NB4 (cell line): ENCODE results near the gene FAAP20.

Experiments used
- DNase-seq: peaks from one replicate; pipeline ENCODE4 v3.0.0; 2010; ENCODE audit warnings: low read depth
- H3K4me3 ChIP-seq: one replicate; pipeline ENCODE4 v1.5.1; 2011; ENCODE audit warnings: mild to moderate bottlenecking, low read depth, low read length, moderate library complexity
- CTCF ChIP-seq: IDR thresholded peaks from one replicate; pipeline ENCODE4 v1.5.1; 2012; ENCODE audit warnings: low read depth, low read length
- MAX ChIP-seq: IDR thresholded peaks from 2 replicates; pipeline ENCODE4 v1.6.1; 2011; ENCODE audit warnings: low read depth, low read length
- MYC ChIP-seq: IDR thresholded peaks from 2 replicates; pipeline ENCODE4 v1.6.1; 2011; ENCODE audit warnings: low read depth, low read length
- POLR2A ChIP-seq: IDR thresholded peaks from 2 replicates; pipeline ENCODE4 v1.6.1; 2011; ENCODE audit warnings: mild to moderate bottlenecking; ENCODE audit not compliant: insufficient read length; ENCODE audit errors: extremely low read depth

The FAAP20 gene

GRCh38 chr1:2230781-2231531 lies 36.4 kb upstream of the FAAP20 start:
- TF ChIP-seq CTCF (no peak), POLR2A (no peak), MYC (no peak), MAX (peak; percentile 35; the same call in 1 of the 2 replicates)
- no peak for DNase-seq

GRCh38 chr1:2229911-2230731 lies 35.5 kb upstream of the FAAP20 start:
- peak overlapping the region; percentile 64 for H3K4me3 ChIP-seq
- TF ChIP-seq MAX (0 out of 2 replicates have a peak, but pooled peaks have one; percentile 10), POLR2A (no peak)
- no peak for DNase-seq

More at GRCh38 chr1:2230781-2231531, 36.4 kb upstream of the FAAP20 start:
- H3K4me3 ChIP-seq = peak overlapping the region; percentile 64

GRCh38 chr1:2229037-2229864 lies 34.7 kb upstream of the FAAP20 start:
- H3K4me3 ChIP-seq = peak overlapping the region; percentile 64
- peak; percentile 85 for DNase-seq
- TF ChIP-seq MYC (peak; percentile 7; the same call in 1 of the 2 replicates), MAX (peak; percentile 23; the same call in 1 of the 2 replicates), CTCF (peak; percentile 4), POLR2A (no peak)

- TF ChIP-seq MAX (no peak), POLR2A (no peak), MYC (no peak), CTCF (no peak)
- H3K4me3 ChIP-seq = peak overlapping the region; percentile 64
- DNase-seq = peak; percentile 56
Observed at GRCh38 chr1:2228694-2229036, 34.1 kb upstream of the FAAP20 start.

- TF ChIP-seq POLR2A (no peak), MAX (no peak), CTCF (no peak), MYC (no peak)
- peak within 1 kb of the TSS; percentile 64 for H3K4me3 ChIP-seq
- DNase-seq = no peak
Observed at GRCh38 chr1:2228157-2228594, 33.6 kb upstream of the FAAP20 start, which contains the start of gene SKI. Gene SKI, plus strand, starts transcription at chr1:2228319. Its CDS starts 448 bp downstream, at chr1:2228767.
